Peyer's patch (tissue), 4 donors: ENCODE results near the gene CEP85. TPM values are rescaled to one million over a fixed set of nuclear protein-coding genes. Genes with fewer than 3 reads are reported as not detected.

Source experiments
- DNase-seq, 3 donors: peaks; one replicate each; pipeline ENCODE4 v3.0.0-alpha.2; 2017 to 2019
- H3K27ac ChIP-seq, 4 donors: fragments of 200-600 bp; sonication (generic); one replicate each; pipeline ENCODE4 v1.5.1; 2016 to 2019
- H3K27me3 ChIP-seq, 2 donors: fragments of 200-600 bp; sonication (generic); one replicate each; pipeline ENCODE4 v1.5.1; 2019
- H3K36me3 ChIP-seq, 3 donors: fragments of 200-600 bp; sonication (generic); one replicate each; pipeline ENCODE4 v1.5.1; 2016 to 2019
- H3K4me1 ChIP-seq, 4 donors: fragments of 200-600 bp; sonication (generic); one replicate each; pipeline ENCODE4 v1.5.1; 2016 to 2019
- H3K4me3 ChIP-seq, 4 donors: fragments of 200-600 bp; sonication (generic); 1 replicate in 3 of 4; 2 replicates in 1 of 4; pipeline ENCODE4 v1.5.1; 2016 to 2019; ENCODE audit warnings: mild to moderate bottlenecking in 1 of 4
- H3K9me3 ChIP-seq, 4 donors: fragments of 200-600 bp; sonication (generic); one replicate each; pipeline ENCODE4 v1.5.1; 2016 to 2019; ENCODE audit warnings: mild to moderate bottlenecking in 1 of 4
- CTCF ChIP-seq, 6 experiments: fragments of 450-650 bp in 4 of 6; fragments of 200-600 bp in 2 of 6; sonication (generic) in 1 of 6; IDR thresholded peaks; one replicate each; pipeline ENCODE4 v1.5.1; 2017 to 2019; ENCODE audit warnings: antibody characterized with exemption in 6 of 6, mild to moderate bottlenecking in 3 of 6, moderate library complexity in 1 of 6
- POLR2A ChIP-seq, 2 donors: fragments of 450-650 bp; IDR thresholded peaks; one replicate each; pipeline ENCODE4 v1.5.1; 2017; ENCODE audit warnings: antibody characterized with exemption in 2 of 2, mild to moderate bottlenecking in 2 of 2, moderate library complexity in 2 of 2
- total RNA-seq, 4 donors: library from RNA; depleted of rRNA; stranded (reverse); fragments of >200 nt; gene quantifications; one replicate each; pipeline ENCODE4 v1.1.0, GENCODE V29; 2016

Gene CEP85
- total RNA-seq, 4 donors from 2014 or later: 11.0 to 32.2 (median 12.9) TPM

GRCh38 chr1:26327956-26328362 is 94.0 kb downstream of the CEP85 start:
- TF ChIP-seq CTCF (IDR thresholded peaks at IDR 0.05) (no peak), POLR2A (IDR thresholded peaks at IDR 0.05) (no peak)

More at GRCh38 chr1:26327956-26328362, 94.0 kb downstream of the CEP85 start:
- no peaks in the 10 kb centered on the region for H3K4me1 ChIP-seq
- H3K36me3 ChIP-seq: peaks cover 0 to 3% (median 0%) of the 10 kb centered on the region in 3 donors
- DNase-seq: no peak
- no peak overlapping the region for H3K27ac ChIP-seq
- no peaks in the 10 kb centered on the region for H3K9me3 ChIP-seq
- no peak overlapping the region for H3K4me3 ChIP-seq
- no peaks in the 10 kb centered on the region for H3K27me3 ChIP-seq

Other genes with a start within 250 kb of the CEP85 start
- 10 to 100 TPM; 15.7 to 57.8 (median 48.4) TPM for gene PAFAH2, start 236.1 kb upstream of the CEP85 start, total RNA-seq
- not detected for gene EXTL1, start 212.4 kb upstream of the CEP85 start, total RNA-seq
- 10 to 100 TPM in 1 of 4 donors, 1 to 10 TPM in 1, under 1 TPM in 1, not detected in 1; 0.18 to 13.2 (median 1.7) TPM for gene SLC30A2, start 188.1 kb upstream of the CEP85 start, total RNA-seq
- under 1 TPM in 2 of 4 donors, not detected in 2; 0.53 to 0.95 TPM for gene TRIM63, start 166.6 kb upstream of the CEP85 start, total RNA-seq
- 10 to 100 TPM in 3 of 4 donors, 1 to 10 TPM in 1; 8.3 to 13.2 (median 12.4) TPM for gene PDIK1L, start 122.4 kb upstream of the CEP85 start, total RNA-seq
- 1 to 10 TPM in 3 of 4 donors, not detected in 1; 1.3 to 6.6 (median 1.3) TPM for gene FAM110D, start 75.1 kb upstream of the CEP85 start, total RNA-seq
- not detected for gene C1orf232, start 65.2 kb upstream of the CEP85 start, total RNA-seq
- gene ZNF593, start 64.3 kb upstream of the CEP85 start, total RNA-seq: 10 to 100 TPM; 11.7 to 19.5 (median 15.5) TPM
- not detected for gene ZNF593OS, start 62.4 kb upstream of the CEP85 start, total RNA-seq
- gene CNKSR1, start 56.7 kb upstream of the CEP85 start, total RNA-seq: 100 to 1,000 TPM in 2 of 4 donors, 10 to 100 TPM in 2; 28.9 to 160 (median 105) TPM
- not detected for gene CATSPER4, start 43.6 kb upstream of the CEP85 start, total RNA-seq
- 10 to 100 TPM; 62.7 to 91.8 (median 89.6) TPM for gene SH3BGRL3, start 45.9 kb downstream of the CEP85 start, total RNA-seq
- 10 to 100 TPM in 3 of 4 donors, 1 to 10 TPM in 1; 3.9 to 68.5 (median 18.2) TPM for gene UBXN11, start 72.4 kb downstream of the CEP85 start, total RNA-seq
- 100 to 1,000 TPM in 1 of 4 donors, 10 to 100 TPM in 1, 1 to 10 TPM in 2; 4.7 to 135 (median 13.6) TPM for gene CD52, start 83.8 kb downstream of the CEP85 start, total RNA-seq
- gene CRYBG2, start 119.9 kb downstream of the CEP85 start, total RNA-seq: 10 to 100 TPM in 3 of 4 donors, not detected in 1; 42.0 to 51.9 (median 51.8) TPM
- gene ZNF683, start 138.6 kb downstream of the CEP85 start, total RNA-seq: not detected
- not detected for gene LIN28A, start 176.6 kb downstream of the CEP85 start, total RNA-seq
- gene DHDDS, start 198.1 kb downstream of the CEP85 start, total RNA-seq: 10 to 100 TPM; 54.5 to 76.6 (median 62.1) TPM
- gene HMGN2, start 238.2 kb downstream of the CEP85 start, total RNA-seq: 100 to 1,000 TPM; 127 to 230 (median 147) TPM